ENCODE results near the gene C6orf141.

The C6orf141 gene

DNA sequence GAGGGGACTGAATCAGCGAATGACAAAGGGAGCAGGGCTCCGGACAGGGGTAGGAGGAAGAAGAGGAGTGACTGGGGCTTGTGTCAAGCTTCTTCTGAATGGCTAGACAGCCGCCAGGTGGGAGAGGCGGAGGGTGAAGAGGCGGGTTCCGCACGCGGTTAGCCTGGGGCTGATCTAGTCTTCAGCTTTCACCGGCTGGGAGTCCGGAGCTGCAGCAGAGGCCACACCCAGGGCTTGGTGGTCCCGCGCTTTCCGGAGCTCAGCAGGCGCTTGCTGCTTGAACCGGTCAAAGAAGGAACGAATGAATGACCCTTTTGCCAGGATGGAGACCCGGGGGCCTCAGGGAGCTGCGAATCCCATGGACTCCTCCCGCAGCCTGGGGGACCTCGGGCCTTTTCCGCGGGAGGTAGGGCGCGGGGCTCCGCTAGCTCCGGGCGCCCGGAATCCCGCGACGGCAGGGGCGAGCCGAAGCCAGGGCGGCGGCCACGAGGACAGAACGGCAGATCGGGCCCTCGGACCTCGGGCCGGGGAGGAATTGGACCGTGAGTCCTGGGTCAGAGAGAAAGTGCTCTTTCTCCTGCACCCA lies at the start of gene C6orf141:
Gene C6orf141, plus strand, starts transcription at position 177 of the 586 bp plus-strand sequence. Its CDS starts 125 bp downstream, at position 302.
- H3K4me3 Mint-ChIP-seq: peak within 1 kb of the TSS; percentile 64
- H3K4me1 Mint-ChIP-seq: peaks cover 18% of the 10 kb centered on the region
- H3K27ac Mint-ChIP-seq (ENCODE audit: low read depth): no peak within 1 kb of the TSS
- H3K9me3 Mint-ChIP-seq: no peaks in the 10 kb centered on the region
- DNase-seq (ENCODE audit: low spot score in 2 of 2): no peak
- no peak for ATAC-seq (replicated peaks; ENCODE audit: extremely low read depth, poor library complexity, severe bottlenecking)
- no peaks in the 10 kb centered on the region for H3K36me3 Mint-ChIP-seq (ENCODE audit: insufficient read depth)
- H3K27me3 Mint-ChIP-seq: peaks cover 67% of the 10 kb centered on the region

DNA sequence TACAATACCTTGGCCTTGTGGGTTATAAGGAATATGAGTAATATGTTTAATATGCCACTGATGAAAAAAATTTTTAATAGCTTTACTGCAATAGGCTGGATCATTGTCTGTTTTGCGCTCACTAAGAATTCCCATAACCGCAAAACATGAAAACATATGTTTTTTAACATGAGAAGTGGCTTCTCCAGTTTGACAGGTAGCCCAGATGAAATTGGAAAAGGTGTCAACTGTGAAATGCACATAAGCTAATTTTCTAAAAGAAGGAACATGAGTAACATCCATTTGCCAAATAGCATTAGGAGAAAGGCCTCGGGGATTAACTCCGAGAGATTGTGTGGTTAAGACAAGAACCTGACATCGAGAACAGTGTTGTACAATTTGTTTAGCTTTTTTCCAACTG lies 45.8 kb upstream of the C6orf141 start:
- Mint-ChIP-seq H3K4me1 (no peaks in the 10 kb centered on the region), H3K4me3 (no peak overlapping the region), H3K27me3 (peaks cover 30% of the 10 kb centered on the region), H3K36me3 (ENCODE audit: insufficient read depth) (no peaks in the 10 kb centered on the region), H3K27ac (ENCODE audit: low read depth) (no peak overlapping the region), H3K9me3 (no peaks in the 10 kb centered on the region)
- ATAC-seq (replicated peaks; ENCODE audit: extremely low read depth, poor library complexity, severe bottlenecking) (no peak), DNase-seq (ENCODE audit: low spot score in 2 of 2) (no peak)

DNA sequence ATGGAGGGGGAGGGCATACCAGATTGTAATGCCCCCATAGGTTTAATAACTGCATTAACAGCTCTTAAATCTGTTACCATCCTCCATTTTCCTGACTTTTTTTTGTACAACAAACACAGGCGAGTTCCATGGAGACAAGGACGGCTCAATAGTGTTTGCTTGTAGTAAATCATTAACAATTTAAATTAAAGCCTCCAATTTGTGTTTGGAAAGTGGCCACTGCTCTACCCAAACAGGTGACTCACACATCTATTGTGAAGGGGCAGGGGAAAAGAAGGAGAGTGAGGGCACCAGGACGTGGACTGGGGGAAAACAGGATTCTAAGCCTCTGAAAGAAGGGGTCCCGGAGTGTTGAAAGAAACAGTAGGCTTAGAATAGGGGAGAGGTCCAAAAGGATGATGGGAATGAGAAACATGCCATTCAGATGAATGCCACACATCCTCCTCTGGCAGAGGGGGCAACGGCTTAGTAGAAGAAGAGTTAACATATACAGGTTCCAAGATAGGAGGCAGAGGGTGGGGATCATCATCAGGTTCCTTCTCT lies 43.8 kb upstream of the C6orf141 start:
- no peaks in the 10 kb centered on the region for H3K9me3 Mint-ChIP-seq
- H3K27me3 Mint-ChIP-seq: peaks cover 35% of the 10 kb centered on the region
- ATAC-seq (replicated peaks; ENCODE audit: extremely low read depth, poor library complexity, severe bottlenecking) (no peak), DNase-seq (ENCODE audit: low spot score in 2 of 2) (no peak)
- no peak overlapping the region for H3K4me3 Mint-ChIP-seq
- no peak overlapping the region for H3K27ac Mint-ChIP-seq (ENCODE audit: low read depth)
- no peaks in the 10 kb centered on the region for H3K4me1 Mint-ChIP-seq
- H3K36me3 Mint-ChIP-seq (ENCODE audit: insufficient read depth): no peaks in the 10 kb centered on the region

DNA sequence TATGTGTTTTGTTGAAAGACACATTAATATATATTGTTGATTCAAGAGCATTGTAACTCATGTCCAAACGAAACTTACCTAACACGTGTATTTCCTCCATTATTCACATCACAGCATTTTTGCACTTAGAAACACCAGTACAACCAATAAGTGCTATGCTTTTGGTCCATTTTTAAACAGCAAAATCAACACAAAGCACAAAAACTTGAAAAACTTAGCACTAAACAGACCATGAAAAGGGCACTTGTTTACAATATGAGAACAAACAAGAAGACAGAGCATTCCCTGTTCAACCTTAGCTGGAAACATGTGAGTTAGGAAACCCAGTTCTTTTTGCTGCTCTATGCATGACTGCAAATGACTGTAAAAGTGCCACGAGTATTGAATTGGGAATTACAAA lies 41.1 kb upstream of the C6orf141 start:
- peaks cover 53% of the 10 kb centered on the region for H3K27me3 Mint-ChIP-seq
- H3K9me3 Mint-ChIP-seq: no peaks in the 10 kb centered on the region
- H3K36me3 Mint-ChIP-seq (ENCODE audit: insufficient read depth): no peaks in the 10 kb centered on the region
- no peaks in the 10 kb centered on the region for H3K4me1 Mint-ChIP-seq
- DNase-seq (ENCODE audit: low spot score in 2 of 2) (no peak), ATAC-seq (replicated peaks; ENCODE audit: extremely low read depth, poor library complexity, severe bottlenecking) (no peak)
- no peak overlapping the region for H3K4me3 Mint-ChIP-seq
- H3K27ac Mint-ChIP-seq (ENCODE audit: low read depth): no peak overlapping the region

DNA sequence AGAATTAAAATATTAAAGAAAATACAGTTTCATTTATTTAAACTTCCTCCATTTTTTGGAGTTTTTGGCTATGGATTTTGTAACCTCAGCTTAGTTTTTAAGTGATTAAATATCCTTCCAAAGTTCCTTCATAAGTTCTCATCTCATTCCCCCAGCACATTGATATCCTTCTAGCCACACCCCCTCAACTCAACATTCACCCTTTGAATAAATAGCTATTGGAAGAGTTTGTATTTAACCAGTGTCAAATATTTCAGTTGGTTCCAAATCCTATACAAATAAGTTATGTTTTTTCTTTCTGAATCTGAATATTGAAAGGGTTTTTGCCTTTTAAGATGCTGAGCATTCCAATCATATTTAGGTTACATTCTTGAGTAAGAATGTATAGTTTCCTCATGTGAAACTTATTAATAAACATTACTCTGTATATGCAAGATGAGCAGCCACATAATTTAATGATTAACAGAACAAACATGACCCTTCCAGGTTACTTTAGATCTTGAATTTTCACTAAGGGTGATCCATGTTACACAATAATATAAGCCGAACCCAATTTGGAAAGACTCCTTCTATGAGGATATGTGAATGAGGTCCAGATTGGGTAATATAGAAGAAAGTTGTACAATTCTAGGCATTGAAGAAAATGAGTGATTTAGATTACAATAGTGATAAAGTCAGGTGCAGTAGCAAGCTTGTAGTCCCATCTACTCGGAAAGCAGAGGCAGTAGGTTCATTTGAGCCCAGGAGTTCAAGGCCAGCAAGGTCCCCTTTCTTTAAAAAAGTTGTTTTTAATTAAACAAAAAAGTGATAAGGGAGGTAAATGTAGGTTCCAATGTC lies 37.1 kb upstream of the C6orf141 start:
- DNase-seq (ENCODE audit: low spot score in 2 of 2): no peak
- no peaks in the 10 kb centered on the region for H3K36me3 Mint-ChIP-seq (ENCODE audit: insufficient read depth)
- peaks cover 25% of the 10 kb centered on the region for H3K27me3 Mint-ChIP-seq
- no peak overlapping the region for H3K27ac Mint-ChIP-seq (ENCODE audit: low read depth)
- no peak for ATAC-seq (replicated peaks; ENCODE audit: extremely low read depth, poor library complexity, severe bottlenecking)
- no peak overlapping the region for H3K4me3 Mint-ChIP-seq
- no peaks in the 10 kb centered on the region for H3K4me1 Mint-ChIP-seq
- no peaks in the 10 kb centered on the region for H3K9me3 Mint-ChIP-seq

DNA sequence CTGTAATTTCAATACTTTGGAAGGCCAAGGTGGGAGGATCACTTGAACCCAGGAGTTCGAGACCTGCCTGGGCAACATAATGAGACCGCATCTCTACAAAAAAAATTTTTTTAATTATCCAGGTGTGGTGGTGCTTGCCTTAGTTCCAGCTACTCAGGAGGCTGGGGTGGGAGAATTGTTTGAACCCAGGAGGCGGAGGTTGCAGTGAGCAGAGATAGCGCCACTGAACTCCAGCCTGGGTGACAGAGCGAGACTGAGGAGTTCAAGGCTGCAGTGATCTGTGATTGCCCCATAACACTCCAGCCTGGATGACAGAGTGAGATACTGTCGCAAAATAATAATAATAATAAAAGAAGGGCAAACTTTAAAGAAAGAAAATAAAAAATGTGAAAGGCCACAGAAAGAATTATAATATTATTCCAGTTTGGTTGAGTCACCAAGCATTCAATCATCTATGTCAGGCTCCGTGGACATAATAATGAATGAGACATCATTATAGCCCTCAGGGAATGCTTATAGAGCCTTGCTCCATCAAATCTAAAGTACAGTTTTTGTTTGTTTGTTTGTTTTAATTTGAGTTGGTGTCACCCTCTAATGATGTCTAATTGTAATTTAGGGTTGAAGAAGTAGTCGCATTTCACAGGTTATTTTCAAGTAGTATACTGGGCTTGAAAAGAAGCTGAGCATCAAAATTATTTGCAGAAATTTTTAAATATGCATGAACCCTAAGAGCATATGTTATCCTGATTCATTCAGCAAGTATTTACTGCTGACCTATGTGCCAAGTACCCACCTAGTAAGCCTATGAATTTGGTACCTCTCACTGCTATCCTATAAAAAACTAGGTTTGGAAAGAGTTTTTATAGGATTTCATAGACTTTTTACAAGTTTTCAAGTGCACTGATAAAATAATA lies 35.6 kb upstream of the C6orf141 start:
- H3K36me3 Mint-ChIP-seq (ENCODE audit: insufficient read depth): no peaks in the 10 kb centered on the region
- H3K9me3 Mint-ChIP-seq: no peaks in the 10 kb centered on the region
- DNase-seq (ENCODE audit: low spot score in 2 of 2): no peak
- H3K27me3 Mint-ChIP-seq: peaks cover 25% of the 10 kb centered on the region
- no peak overlapping the region for H3K27ac Mint-ChIP-seq (ENCODE audit: low read depth)
- no peaks in the 10 kb centered on the region for H3K4me1 Mint-ChIP-seq
- H3K4me3 Mint-ChIP-seq: no peak overlapping the region
- no peak for ATAC-seq (replicated peaks; ENCODE audit: extremely low read depth, poor library complexity, severe bottlenecking)

DNA sequence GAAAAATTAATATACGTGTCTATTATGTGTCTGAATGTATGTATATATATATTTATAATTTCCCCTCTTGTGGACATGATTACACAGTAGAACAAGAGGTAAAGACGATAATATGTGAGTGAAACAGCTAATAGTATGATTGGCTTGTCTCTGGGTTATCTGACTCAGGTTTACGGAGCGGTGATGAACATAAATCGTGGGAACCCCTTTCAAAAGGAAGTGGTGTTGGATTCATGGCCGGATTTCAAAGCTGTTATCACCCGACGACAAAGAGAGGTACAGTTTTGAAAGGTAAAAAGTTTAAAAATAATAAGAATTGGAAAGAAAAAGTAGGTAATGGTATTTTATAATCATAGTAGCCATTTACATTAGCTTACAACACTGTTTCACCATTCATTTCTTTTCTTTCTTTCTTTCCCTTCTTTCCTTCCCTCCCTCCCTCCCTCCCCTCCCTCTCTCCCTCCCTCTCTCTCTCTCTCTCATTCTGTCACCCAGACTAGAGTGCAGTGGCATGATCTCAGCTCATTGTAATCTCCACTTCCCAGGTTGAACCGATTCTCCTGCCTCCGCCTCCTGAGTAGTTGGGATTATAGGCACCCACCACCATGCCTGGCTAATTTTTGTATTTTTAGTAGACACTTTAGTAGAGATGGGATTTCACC lies 34.9 kb upstream of the C6orf141 start:
- H3K27ac Mint-ChIP-seq (ENCODE audit: low read depth): no peak overlapping the region
- H3K9me3 Mint-ChIP-seq: no peaks in the 10 kb centered on the region
- DNase-seq (ENCODE audit: low spot score in 2 of 2) (no peak), ATAC-seq (replicated peaks; ENCODE audit: extremely low read depth, poor library complexity, severe bottlenecking) (no peak)
- no peak overlapping the region for H3K4me3 Mint-ChIP-seq
- H3K4me1 Mint-ChIP-seq: no peaks in the 10 kb centered on the region
- no peaks in the 10 kb centered on the region for H3K36me3 Mint-ChIP-seq (ENCODE audit: insufficient read depth)
- H3K27me3 Mint-ChIP-seq: peaks cover 25% of the 10 kb centered on the region

DNA sequence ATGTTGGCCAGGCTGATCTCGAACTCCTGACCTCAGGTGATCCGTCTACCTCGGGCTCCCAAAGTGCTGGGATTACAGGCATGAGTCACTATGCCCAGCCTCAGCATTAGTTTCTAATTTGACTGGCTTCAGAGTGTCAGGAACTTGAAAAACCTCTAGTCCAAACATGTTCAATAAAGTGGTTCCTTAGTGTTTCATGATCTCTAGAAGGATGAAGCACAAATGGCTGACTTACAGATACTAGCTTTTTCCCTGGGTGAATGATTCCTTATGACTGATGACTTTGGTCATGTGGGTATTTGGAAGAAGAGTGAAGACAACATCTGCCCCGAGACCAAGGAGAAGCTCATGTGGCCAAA lies 34.3 kb upstream of the C6orf141 start:
- no peak overlapping the region for H3K4me3 Mint-ChIP-seq
- H3K4me1 Mint-ChIP-seq: no peaks in the 10 kb centered on the region
- DNase-seq (ENCODE audit: low spot score in 2 of 2) (no peak), ATAC-seq (replicated peaks; ENCODE audit: extremely low read depth, poor library complexity, severe bottlenecking) (no peak)
- H3K27me3 Mint-ChIP-seq: peaks cover 25% of the 10 kb centered on the region
- no peaks in the 10 kb centered on the region for H3K9me3 Mint-ChIP-seq
- H3K27ac Mint-ChIP-seq (ENCODE audit: low read depth): no peak overlapping the region
- H3K36me3 Mint-ChIP-seq (ENCODE audit: insufficient read depth): no peaks in the 10 kb centered on the region

DNA sequence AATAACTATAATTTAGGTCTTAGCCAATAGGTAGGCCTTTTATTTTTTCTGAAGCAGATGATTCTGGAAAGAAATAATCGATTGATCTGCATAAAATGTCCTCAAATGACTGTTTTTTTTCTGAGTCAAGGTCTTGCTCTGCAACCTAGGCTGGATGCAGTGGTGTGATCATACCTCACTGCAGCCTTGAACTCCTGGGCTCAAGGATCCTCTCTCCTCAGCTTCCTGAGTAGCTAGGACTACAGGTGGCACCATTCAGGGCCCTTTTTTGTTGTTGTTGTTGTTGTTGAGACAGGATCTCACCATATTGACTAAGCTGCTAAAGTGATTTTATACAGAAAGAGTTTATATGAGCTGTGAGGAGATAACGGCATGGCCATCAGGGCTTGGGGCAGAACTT lies 32.5 kb upstream of the C6orf141 start:
- Mint-ChIP-seq H3K36me3 (ENCODE audit: insufficient read depth) (no peaks in the 10 kb centered on the region), H3K27me3 (peaks cover 15% of the 10 kb centered on the region), H3K9me3 (no peaks in the 10 kb centered on the region), H3K27ac (ENCODE audit: low read depth) (no peak overlapping the region), H3K4me1 (no peaks in the 10 kb centered on the region), H3K4me3 (no peak overlapping the region)
- no peak for DNase-seq (ENCODE audit: low spot score in 2 of 2)
- no peak for ATAC-seq (replicated peaks; ENCODE audit: extremely low read depth, poor library complexity, severe bottlenecking)

DNA sequence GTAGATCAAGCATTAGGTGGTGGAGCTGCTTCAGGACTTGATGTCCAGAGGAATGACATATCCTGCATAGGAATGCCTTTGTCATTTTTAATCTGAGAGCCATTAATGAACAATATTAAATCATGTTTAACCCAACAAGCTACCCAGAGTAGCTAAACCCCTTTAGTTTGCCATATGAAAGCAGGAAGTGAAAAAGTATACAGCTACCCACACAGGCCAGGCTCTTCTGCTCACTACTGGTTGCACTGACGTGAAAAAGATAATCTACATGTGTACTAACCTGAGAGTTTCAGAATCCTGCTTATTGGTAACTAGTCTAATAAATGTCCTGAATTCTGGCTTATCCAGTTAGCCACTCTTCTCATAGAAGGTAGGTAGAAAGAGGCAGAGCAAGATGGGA lies 30.8 kb upstream of the C6orf141 start:
- Mint-ChIP-seq H3K4me3 (no peak overlapping the region), H3K9me3 (no peaks in the 10 kb centered on the region), H3K27me3 (no peaks in the 10 kb centered on the region), H3K36me3 (ENCODE audit: insufficient read depth) (no peaks in the 10 kb centered on the region), H3K4me1 (no peaks in the 10 kb centered on the region), H3K27ac (ENCODE audit: low read depth) (no peak overlapping the region)
- ATAC-seq (replicated peaks; ENCODE audit: extremely low read depth, poor library complexity, severe bottlenecking) (no peak), DNase-seq (ENCODE audit: low spot score in 2 of 2) (no peak)

DNA sequence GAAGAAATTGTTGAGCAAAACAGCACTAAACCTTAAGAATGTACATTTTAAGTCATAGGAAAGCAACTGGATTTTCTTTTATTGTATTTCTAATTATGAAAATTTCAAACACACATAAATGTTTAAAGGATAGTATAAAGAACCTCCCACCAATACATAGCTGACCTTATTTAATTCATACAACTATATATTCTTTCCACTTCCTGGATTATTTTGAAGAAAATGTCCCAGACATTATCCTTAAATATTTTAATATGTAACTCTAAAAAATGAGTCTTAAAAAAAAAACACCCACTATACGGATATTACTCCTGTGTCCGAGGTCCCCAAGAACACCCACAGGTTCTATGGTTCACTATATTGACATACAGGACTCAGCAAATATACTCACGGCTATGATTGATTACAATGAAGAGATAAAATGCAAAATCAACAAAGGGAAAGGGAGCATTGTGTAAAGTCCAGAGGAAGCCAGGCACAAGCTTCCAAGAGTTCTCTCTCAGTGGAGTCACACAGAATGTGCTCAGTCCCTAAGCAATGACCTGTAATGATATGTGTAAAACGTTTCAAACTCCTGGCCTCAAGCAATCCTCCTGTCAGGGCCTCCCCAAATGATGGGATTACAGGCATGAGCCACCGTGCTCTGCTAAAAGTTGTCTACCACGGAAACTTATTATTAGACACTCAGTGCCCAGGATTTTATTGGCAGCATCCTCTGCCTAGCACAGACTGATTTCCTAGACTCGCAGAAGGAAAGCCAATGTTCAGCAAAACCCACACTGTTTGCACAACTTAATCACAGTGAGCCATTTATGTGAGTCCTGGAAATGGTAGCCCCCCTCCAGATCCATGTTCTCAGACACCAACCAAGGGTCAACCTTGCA lies 27.5 kb upstream of the C6orf141 start:
- no peak for ATAC-seq (replicated peaks; ENCODE audit: extremely low read depth, poor library complexity, severe bottlenecking)
- no peak for DNase-seq (ENCODE audit: low spot score in 2 of 2)
- Mint-ChIP-seq H3K9me3 (no peaks in the 10 kb centered on the region), H3K4me3 (no peak overlapping the region), H3K27ac (ENCODE audit: low read depth) (no peak overlapping the region), H3K27me3 (no peaks in the 10 kb centered on the region), H3K36me3 (ENCODE audit: insufficient read depth) (no peaks in the 10 kb centered on the region), H3K4me1 (no peaks in the 10 kb centered on the region)
